ENCODE measurements around the gene ABCB6.

ABCB6 gene

GRCh38 chr2:219245148-219245898, 26.6 kb upstream of the ABCB6 start, which contains the start of the genes GLB1L and STK16:
Gene GLB1L (minus strand): TSS chr2:219245444. CDS start chr2:219243573, 1,871 bp downstream.
Gene STK16 (plus strand): TSS chr2:219245479. CDS start chr2:219246000, 521 bp downstream.
- peak; percentile 87 for DNase-seq (ENCODE audit: low read depth)

- no peak for DNase-seq (ENCODE audit: low read depth)
These were observed 26.0 kb upstream of the ABCB6 start for GRCh38 chr2:219244789-219245147.

GRCh38 chr2:219243291-219243761, 24.6 kb upstream of the ABCB6 start:
- peak; percentile 60 for DNase-seq (ENCODE audit: low read depth)

GRCh38 chr2:219234331-219234730, 15.6 kb upstream of the ABCB6 start:
- no peak for DNase-seq (ENCODE audit: low read depth)

- peak; percentile 35 for DNase-seq (ENCODE audit: low read depth)
These were observed 11.3 kb upstream of the ABCB6 start for GRCh38 chr2:219230059-219230540.

- DNase-seq (ENCODE audit: low read depth), result peak; percentile 99
These were observed 10.7 kb upstream of the ABCB6 start, which contains the start of the genes ANKZF1 and ATG9A for GRCh38 chr2:219229305-219230058. Gene ANKZF1 (plus strand): TSS chr2:219229806. CDS start chr2:219230258, 452 bp downstream. Gene ATG9A (minus strand): TSS chr2:219229636. CDS start chr2:219228024, 1,612 bp downstream.

- no peak for DNase-seq (ENCODE audit: low read depth)
These were observed 10.2 kb upstream of the ABCB6 start for GRCh38 chr2:219228911-219229304.

GRCh38 chr2:219228041-219228910, 9.5 kb upstream of the ABCB6 start:
- no peak for DNase-seq (ENCODE audit: low read depth)

- no peak for DNase-seq (ENCODE audit: low read depth)
These were observed 6.6 kb upstream of the ABCB6 start for GRCh38 chr2:219225350-219225749.

GRCh38 chr2:219223831-219224610, 5.3 kb upstream of the ABCB6 start:
- DNase-seq (ENCODE audit: low read depth), result no peak

GRCh38 chr2:219221957-219222518, 3.3 kb upstream of the ABCB6 start:
- no peak for DNase-seq (ENCODE audit: low read depth)

- no peak for DNase-seq (ENCODE audit: low read depth)
These were observed 2.1 kb upstream of the ABCB6 start for GRCh38 chr2:219220652-219221402.

GRCh38 chr2:219219784-219220532, 1.2 kb upstream of the ABCB6 start:
- DNase-seq (ENCODE audit: low read depth), result no peak

GRCh38 chr2:219218217-219218731, 484 bp downstream of the ABCB6 start:
- peak; percentile 62 for DNase-seq (ENCODE audit: low read depth)

GRCh38 chr2:219216535-219216915, 2.2 kb downstream of the ABCB6 start:
- no peak for DNase-seq (ENCODE audit: low read depth)

- no peak for DNase-seq (ENCODE audit: low read depth)
These were observed 2.8 kb downstream of the ABCB6 start for GRCh38 chr2:219215871-219216534.

- DNase-seq (ENCODE audit: low read depth), result no peak
These were observed 4.0 kb downstream of the ABCB6 start for GRCh38 chr2:219214786-219215185.

GRCh38 chr2:219214141-219214540, 4.6 kb downstream of the ABCB6 start:
- no peak for DNase-seq (ENCODE audit: low read depth)
